NCI-H460 (cell line): ENCODE measurements around the gene CFAP90. TPM values are rescaled to one million over a fixed set of nuclear protein-coding genes. Genes with fewer than 3 reads are reported as not detected.

Source experiments
- DNase-seq: peaks from one replicate; pipeline ENCODE4 v3.0.0-alpha.2; 2016; ENCODE audit warnings: low read depth; ENCODE audit errors: extremely low read depth
- polyA plus RNA-seq: library from polyadenylated mRNA; depleted of rRNA; stranded (reverse); fragments of >200 nt; gene quantifications from 2 replicates; pipeline ENCODE4 v1.2.3, GENCODE V29; 2014; cell fraction: nucleus; rRNA removed
- total RNA-seq: library from RNA; depleted of rRNA; stranded (reverse); fragments of >200 nt; shearing (Covaris generic); gene quantifications from 2 replicates; pipeline ENCODE4 v1.2.3, GENCODE V29; 2014; rRNA removed

The CFAP90 gene, protein sequence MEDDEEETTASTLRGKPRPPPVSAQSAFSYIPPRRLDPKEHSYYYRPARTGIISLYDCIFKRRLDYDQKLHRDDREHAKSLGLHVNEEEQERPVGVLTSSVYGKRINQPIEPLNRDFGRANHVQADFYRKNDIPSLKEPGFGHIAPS
- not detected in 2 replicates for total RNA-seq
- not detected in 2 replicates for polyA plus RNA-seq

DNA sequence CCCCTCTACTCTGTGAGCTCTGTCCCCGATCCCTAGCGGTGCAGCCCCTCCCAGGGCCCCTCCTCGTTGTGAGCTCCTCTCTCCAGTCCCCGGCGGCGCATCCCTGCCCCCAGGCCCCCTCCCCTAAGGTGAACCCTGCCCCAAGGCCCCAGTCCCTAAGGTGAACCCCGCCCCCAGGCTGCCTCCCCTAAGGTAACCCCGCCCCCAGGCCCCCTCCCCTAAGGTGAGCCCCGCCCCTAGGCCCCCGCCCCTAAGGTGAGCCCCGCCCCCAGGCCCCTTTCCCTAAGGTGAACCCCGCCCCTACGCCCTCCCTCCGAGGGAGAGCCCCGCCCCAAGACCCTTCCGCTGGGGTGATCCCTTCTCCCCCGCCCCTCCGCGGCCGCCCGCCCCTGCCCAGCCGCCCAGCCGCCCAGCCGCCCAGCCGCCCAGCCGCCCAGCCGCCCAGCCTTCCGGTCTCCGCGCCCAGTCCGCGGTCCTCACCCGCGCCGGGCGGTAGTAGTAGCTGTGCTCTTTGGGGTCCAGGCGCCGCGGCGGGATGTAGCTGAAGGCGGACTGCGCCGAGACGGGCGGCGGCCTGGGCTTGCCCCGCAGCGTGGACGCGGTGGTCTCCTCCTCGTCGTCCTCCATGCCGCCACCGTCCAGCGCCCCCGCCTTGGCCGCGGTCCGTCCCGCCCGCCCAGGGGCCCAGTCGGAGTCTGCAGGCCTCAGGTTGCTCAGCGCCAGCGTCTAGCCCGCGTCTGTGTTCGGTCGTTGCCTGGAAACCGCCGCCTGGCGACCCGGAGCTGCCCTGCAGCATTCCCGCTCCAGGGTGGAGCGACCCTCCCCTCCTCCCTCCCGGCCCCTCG is at the start of gene CFAP90:
Gene CFAP90, minus strand, starts transcription at position 739 of the 845 bp plus-strand sequence. Its CDS starts 112 bp downstream, at position 627.
- DNase-seq: peak; percentile 16

DNA sequence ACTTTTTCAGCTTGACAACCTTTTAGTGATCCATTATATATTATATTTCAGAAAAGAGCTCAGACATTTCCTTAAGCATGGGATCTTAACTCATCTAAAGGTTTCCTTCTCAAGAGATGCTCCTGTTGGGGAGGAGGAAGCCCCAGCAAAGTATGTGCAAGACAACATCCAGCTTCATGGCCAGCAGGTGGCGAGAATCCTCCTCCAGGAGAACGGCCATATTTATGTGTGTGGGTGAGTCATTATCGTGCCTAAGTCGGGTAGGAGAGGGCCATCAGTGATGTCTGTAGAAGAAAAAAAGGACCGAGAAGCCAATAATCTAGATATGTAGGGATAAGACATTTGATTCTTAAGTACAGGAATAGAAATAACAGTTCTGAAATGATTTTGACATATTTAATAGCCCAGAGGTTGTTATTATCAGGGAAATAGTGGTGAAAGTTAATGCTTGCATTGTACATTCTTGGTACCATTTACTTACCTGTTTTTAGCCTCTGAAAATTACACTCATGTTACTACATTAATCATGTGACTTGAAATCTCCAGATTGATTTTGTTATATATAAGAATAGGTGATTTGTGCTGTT is 46.2 kb upstream of the CFAP90 start:
- DNase-seq: peak; percentile 64

DNA sequence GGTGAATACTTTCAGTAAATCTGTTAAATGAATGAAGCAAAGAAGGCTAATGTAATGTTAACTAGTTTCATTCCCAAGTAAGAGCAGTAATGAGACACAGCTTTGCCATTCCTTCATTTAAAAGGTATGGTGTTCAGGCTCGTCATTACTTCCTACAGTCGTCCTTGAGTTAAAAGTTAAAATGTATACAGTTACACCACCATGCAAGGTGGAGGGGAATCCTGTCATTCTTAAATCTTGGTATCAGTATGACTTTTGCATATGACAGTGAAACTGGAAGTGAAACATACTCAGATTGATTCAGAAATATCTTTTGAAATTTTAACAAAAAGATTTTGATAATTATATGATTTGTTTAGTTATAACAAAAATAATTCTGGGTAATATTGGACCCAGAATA is 43.9 kb upstream of the CFAP90 start:
- no peak for DNase-seq

DNA sequence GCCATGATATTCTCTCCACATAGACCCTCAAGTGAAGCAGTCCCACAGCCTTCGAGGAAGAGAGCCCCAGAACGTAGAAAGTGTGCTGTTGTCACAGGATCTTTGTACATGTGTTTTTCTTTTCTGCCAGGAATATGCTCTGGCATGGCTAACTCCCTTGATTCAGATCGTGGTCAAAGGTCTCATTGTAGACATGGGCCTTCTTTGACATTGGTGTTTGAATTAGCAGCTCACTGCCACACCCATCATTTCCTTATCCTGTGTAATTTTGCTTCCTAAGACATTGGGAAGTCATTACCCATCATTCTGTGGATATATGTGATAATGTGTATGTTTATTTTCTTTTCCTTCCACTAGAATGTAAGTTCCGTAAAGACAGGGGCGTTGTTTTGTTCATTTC is 43.5 kb upstream of the CFAP90 start:
- no peak for DNase-seq

DNA sequence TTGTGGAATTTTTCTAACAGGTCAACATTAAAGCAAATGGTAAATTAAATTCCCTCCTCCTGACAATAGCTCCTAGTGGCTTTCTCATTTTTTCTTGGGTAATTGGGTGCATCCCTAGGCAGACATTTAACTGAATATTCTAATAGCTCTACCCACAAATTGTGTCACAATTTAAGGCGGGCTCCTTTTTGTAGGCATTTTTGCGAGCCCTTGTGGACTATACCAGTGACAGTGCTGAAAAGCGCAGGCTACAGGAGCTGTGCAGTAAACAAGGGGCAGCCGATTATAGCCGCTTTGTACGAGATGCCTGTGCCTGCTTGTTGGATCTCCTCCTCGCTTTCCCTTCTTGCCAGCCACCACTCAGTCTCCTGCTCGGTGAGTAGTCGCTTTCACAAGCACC is 38.0 kb upstream of the CFAP90 start:
- DNase-seq: no peak

DNA sequence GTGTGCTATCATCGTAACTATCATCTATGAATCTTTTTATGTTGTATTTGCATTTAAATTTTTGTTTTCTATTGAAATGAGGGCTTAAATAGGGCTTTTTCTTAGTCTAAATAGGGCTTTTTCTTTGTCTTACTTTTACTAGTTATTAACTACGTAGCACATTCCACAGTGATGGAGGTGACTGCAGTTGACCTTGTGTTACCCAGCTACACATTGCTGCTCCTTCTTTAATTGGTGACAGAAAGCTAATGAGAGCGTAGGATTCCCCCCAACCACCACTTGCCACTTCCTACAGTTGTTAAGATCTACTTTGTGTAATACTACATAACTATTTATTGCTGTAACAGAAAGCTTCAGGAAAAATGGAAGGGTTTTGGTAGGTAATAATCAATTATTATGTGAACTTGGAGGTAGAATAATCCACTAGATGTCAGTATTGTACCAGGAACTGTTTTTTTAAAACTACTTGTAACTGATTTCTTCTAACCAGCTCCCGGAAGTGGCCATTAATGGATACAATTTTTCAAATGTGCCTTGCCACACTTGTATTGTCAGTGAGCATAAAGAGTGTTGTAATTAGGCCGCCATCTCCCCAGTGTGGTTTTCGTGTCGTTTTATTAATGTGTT is 36.0 kb upstream of the CFAP90 start:
- DNase-seq: peak; percentile 36

DNA sequence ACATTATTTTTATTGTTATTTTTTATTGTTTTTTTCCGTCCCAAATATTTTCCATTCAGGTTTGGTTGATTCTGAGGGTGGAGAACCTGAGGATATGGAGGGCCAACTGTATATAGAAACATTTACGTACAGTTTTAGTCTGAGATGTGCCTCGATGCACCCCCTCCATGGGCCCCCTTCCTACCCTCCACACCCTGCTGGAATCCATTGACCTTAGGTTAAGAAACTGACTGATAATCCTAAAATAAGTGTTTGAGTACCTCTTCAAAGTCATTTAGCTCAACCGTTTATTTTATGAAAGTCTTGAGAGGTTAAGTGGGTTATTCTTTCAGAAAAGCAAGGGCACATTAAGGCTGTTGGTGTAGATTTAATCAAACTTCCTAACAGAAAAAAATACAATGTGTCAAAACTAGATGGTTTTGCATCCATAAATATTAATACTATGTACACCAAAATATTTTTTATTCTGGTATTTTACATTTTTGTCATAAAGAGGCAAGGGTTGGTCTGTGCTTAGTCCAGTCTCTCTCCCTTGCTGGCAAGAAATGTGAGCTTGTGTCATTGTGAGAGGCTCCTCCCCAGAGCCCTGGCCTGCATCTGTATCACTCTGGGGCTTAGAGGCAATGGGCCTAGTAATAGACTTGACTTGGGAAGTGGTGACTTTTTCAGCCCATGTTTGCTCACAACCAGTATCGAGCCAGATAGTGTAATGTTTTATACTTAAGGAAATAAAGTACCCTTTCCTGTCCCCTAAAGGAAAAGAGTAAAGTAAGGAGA is 33.7 kb upstream of the CFAP90 start:
- no peak for DNase-seq

DNA sequence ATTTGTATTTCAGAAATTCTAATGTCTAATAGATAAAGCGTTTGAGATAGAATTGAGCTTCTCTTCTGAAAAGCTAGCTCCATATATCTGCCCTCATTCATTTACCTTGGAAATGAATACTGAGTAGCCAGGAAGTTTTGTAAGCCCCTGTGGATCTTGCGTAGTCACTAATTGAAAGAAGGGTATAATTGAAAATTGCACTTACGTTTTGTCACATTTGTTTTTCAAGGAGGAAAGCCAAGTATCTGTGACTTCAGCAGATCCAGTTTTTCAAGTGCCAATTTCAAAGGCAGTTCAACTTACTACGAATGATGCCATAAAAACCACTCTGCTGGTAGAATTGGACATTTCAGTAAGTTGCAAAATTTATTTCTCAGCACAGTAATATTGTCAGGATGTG is 32.0 kb upstream of the CFAP90 start:
- no peak for DNase-seq

DNA sequence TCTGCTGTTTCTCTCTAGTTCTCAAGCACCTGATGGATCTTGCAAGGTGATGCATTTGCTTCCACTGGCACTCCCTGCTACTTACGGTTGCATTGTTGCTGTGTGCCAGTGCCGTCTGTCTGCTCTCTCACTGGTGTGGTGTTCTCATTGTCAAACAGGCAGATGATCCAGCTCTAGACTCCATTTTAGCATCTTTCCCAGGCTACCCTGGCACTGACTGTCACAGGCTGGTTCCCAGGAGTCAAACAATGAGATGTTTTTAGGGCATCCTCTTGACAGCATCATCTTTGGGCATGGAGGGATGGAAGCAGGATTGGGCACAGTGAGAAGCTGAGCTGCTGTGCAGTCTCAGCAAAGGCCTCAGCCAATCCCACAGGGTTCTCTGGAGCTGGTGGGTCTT is 30.9 kb upstream of the CFAP90 start:
- DNase-seq: no peak

DNA sequence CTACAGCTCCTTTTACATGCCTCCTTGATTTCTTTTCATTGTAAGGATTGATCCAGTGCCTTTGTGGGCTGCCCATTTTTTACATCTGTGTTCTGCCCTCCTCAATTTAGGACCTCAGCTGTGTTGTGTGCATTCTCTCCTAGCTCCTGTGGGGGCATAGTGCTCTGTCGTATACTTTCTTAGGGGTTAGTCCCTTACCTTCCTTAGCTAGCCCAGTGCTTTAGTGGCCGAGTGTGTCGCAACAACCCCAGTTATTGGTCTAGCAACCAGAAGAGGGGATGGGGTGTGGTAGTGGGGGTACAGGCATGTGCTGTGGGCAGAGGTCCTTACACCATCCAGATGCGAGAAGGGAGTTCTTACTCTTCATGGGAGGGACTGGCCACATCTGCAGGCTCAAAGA is 30.2 kb upstream of the CFAP90 start:
- no peak for DNase-seq

DNA sequence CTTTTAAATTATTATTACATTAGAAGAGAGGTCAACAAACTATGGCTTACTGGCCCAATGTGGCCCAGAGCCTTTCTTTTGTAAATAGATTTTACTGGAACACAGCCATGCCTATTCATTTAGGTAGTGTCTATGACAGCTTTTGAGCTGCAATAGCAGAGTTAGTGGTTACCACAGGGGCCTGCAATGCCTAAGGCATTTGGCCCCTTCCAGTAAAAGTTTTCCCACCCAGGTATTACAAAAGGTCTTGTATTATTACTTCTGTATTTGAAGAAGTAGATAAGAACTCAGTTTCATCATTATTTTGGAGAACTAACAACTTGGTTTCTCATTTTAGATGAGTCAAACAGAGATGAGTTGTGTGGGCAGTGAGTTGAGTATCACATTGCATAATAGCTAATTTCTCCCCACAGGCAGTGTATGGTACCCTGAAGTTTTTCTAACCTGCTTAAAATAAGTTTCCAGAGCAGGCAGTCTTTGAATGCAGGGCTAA is 27.5 kb upstream of the CFAP90 start:
- DNase-seq: no peak

DNA sequence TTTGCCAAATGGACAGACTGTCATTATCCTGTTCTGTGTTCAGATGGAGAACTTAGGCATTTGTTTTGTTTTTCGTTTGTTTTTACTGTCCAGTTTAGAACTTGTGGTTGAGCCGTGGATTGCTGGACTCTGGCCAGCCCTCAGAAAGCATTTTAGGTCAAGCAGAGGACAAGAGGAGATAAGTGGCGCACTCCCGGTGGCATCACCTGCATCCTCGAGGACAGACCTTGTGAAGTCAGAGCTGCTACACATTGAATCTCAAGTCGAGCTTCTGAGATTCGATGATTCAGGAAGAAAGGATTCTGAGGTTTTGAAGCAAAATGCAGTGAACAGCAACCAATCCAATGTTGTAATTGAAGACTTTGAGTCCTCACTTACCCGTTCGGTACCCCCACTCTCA is 26.9 kb upstream of the CFAP90 start:
- DNase-seq: no peak

DNA sequence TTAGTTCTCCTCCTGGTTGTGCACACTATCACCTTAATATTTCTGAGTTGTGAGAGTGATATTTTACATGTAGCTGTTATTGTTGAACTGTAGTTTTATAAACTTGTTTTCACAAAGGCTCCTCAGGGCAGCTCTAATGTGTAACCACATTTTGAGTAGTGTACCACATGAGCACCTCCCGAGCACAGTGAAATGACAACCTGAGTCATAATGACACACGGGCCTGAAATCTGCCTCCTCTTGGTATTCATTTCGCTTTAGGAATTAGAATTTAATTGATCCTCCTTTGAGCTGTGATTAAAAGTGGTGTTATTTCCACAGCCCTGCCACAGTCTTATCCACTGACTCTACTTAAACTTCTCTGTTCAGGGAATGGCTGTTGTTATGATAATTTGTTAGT is 25.9 kb upstream of the CFAP90 start:
- no peak for DNase-seq

DNA sequence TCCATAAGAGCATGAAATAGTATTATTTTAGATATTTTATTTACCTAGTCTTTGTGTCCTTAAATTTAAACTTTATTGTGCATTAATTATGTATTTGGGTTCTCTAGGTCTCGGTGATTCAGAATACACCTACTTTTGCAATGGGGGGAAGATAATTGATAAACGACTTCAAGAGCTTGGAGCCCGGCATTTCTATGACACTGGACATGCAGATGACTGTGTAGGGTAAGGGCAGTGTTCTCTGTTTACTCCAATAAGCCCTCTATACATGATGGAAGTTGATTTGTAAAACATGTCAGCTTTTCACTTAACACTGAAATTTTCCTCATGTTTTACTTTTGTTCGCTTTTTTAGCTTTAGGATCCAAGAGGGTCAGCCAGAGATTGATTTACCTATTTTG is 24.2 kb upstream of the CFAP90 start:
- DNase-seq: no peak

DNA sequence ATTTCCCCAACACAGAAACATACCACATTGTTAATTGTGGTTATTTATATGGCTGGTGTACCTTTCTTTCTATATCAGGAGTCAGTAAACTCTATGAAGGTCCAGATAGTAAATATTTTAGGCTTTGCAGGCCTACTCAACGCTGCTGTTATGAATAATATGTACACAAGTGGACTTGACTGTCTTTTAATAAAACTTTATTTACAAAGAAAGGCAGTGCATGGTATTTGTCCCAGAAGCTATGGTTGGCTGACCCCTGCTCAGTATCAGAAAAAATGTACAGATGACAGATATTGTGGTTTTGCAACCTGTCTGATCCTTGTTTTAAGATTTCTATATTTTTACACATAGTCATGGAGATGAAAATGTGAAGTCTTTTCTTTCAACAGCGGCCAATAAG is 23.7 kb upstream of the CFAP90 start:
- DNase-seq: no peak

DNA sequence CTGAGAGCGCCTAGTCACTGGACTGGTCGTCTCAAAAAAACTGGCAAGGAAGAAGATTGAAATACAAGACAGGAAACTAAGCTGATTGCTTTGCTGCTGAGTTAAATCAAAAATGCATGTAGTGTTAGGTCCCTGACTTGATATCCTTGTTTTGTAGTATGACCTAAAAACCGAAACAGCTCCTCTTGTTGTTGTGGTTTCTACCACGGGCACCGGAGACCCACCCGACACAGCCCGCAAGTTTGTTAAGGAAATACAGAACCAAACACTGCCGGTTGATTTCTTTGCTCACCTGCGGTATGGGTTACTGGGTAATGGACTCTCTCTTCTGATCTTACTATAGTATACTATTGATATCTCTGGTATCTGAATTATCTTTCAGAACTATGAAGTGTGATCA is 22.3 kb upstream of the CFAP90 start:
- no peak for DNase-seq

DNA sequence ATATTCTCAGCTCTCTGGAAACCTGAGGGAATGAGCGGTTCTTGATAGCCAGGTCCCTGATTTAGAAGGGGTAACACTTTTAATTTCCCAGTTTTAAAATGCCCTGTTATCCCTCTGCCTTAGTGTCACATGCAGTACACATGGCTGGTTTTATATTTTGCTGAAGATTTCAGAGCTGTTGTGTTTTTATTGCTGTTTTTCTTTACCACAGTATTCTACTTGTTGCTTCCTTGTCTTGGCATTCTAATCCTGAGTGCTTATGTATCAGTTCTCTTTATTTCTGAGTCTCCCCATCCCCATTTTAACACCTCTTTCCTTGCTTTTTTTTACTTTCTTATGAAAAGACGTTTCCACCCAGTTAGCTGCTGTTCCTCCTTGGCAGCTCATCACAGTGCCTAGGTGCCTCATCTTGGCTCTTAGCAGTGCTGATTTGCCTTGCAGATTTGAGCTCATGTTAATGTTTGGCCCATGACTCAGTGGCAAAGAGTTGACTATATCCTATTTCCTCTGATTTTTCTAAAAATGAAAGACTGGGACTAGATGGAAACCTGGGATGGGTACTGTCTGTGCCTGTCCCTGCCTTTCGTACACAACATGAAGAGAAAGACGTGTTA is 21.7 kb upstream of the CFAP90 start:
- DNase-seq: no peak

DNA sequence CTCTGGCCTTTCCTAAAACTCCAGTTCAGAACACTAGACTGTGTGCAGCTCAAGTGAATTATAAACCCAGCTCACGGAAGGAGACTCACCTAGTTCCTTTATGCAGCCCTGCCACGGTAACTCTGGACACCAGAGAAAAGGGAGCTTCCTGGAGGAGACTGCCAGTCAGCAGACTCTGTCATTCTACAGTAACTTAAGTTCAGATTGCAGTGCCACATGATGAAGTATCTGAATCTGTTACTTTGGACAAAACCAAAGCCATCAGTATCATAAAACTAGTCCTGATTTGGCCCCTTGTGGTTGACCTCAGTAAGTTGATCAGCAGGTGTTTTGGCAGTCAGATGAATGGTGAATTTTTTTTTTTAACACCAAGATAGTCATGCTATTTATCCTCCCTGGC is 20.7 kb upstream of the CFAP90 start:
- no peak for DNase-seq

DNA sequence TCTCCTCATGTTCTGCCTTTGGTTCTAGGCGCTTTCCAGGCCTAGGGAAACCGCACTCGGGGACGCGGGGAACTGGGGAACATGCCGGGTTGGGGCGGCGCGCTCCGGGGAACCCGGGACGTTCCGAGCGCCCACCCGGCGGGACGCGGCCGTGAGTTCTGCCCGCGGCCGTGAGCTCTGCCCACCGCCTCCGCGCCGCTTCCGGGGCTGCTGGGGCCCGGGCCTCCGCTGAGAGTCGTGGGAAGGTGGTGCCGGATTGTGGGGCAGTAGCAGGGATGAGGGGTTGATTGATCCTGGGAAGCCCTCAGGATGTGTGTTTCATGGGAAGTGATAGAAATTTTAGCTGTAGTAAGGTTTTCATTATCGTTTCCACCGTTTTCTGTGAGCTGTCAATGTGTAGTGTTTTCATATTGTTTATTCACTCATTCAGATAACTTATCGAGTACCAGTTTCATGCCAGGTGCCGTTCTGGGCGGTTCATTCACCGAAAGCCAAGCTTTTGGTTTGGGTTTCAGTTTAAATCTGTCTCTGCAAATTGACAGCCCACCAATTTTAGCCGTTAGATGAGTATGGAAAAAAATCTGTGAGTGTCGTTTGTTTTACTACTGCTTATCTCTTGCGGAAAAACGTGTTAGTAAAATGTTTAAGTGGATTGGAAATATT is 18.7 kb upstream of the CFAP90 start:
- DNase-seq: no peak
